MV-4-11 (cell line): Measurements from ENCODE around the gene GOLGA3.
"Not testable (repeated sequence)": the region's sequence is repeated elsewhere in the genome, so short reads cannot be mapped to it uniquely, and the experiment has no call there.

Experiments used
- DNase-seq: peaks from one replicate; lab custom pipeline; 2025; lab: John Stamatoyannopoulos, UW

GOLGA3 gene

GRCh38 chr12:132814232-132814631 lies 14.4 kb downstream of the GOLGA3 start:
- no peak for DNase-seq

DNA sequence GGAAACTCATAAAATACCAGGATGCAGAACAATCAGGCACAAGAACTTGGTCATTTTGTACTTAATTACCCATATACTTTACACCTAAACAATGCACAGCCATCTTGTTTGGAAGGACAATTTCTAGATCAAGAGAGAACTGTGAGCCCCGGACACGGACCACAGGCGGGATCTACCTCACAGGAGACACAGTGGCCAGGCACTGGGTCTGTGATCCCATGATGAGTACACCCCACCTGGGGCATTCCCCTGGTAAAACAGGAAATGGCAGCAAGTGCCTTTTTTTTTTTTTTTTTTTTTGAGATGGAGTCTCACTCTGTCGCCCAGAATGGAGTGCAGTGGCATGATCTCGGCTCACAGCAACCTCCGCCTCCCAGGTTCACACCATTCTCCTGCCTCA lies 15.2 kb downstream of the GOLGA3 start:
- DNase-seq = no peak

DNA sequence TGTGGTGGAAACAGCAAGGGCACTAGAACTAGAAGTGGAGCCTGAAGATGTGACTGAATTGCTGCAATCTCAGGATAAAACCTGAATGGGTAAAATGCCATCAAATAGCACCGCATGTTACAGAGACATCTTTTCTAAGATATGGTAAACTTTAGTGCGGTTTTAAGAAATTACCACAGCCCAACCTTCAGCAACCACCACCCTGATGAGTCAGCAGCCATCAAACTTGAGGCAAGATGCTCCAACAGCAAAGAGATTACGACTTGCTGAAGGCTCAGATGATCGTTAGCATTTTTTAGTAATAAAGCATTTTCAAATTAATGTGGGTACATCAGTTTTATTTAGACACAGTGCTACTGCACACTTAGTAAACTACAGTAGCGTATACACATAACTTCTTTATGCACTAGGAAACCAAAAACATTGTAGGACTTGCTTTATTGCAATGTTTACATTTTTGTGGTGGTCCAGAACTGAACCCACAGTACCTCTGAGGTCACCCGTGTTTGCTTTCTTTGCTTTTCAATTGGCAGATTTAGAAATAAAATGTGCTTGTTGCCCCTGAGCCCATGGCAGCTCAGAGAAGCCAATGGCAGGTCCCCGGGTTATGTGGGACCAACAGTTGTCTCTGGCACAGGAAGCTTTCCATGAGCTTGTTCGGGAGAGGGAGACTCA lies 15.9 kb downstream of the GOLGA3 start:
- DNase-seq = peak; percentile 75

GRCh38 chr12:132809391-132809790 lies 19.3 kb downstream of the GOLGA3 start:
- DNase-seq = not testable (repeated sequence)

GRCh38 chr12:132807295-132808092 lies 21.2 kb downstream of the GOLGA3 start:
- DNase-seq = no peak

DNA sequence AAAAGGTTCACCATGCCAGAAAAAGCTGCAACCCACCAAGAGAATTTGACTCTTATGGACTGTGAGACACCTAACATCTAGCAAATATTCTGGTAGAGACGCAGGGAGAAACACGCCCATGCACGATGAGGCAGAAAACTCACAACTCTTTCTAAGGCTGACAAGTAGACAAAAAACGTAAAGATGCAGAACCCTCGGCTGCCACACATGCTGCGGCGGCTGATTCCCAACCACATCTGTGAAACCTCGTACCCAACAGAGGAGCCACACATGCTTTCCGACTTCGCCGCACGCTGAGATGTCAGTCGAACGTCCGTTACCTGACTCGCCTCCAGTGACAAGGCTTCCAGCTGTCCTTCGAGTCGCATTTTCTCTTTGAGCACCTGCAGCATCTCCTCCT lies 21.8 kb downstream of the GOLGA3 start:
- no peak for DNase-seq

GRCh38 chr12:132804426-132804861 lies 24.2 kb downstream of the GOLGA3 start:
- no peak for DNase-seq

DNA sequence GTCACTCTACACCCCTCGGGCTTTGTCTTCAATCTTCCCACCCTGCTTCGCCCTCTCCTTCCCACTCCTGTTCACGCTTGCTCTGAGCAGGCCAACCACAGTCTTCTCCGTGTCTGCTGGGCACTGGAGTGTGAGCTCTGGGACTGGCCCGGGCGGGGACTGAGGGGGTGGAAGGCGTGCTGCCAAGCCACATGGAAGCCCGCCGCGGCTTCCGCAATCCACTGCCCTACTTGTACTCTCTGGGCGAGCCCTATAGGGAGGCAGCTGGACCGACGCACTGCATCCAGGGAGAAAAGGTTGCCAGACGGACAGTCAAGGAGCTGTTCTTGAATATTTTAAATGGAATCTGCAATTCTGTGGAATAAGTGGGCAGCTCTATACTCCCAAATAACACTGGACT lies 24.8 kb downstream of the GOLGA3 start:
- no peak for DNase-seq

GRCh38 chr12:132803125-132803524 lies 25.5 kb downstream of the GOLGA3 start:
- DNase-seq = no peak

GRCh38 chr12:132801741-132802140 lies 26.9 kb downstream of the GOLGA3 start:
- DNase-seq = no peak

GRCh38 chr12:132798836-132799235 lies 29.8 kb downstream of the GOLGA3 start:
- no peak for DNase-seq

GRCh38 chr12:132797820-132798570 lies 30.7 kb downstream of the GOLGA3 start:
- no peak for DNase-seq

- DNase-seq = no peak
Measured at GRCh38 chr12:132795847-132796246, 32.8 kb downstream of the GOLGA3 start.

DNA sequence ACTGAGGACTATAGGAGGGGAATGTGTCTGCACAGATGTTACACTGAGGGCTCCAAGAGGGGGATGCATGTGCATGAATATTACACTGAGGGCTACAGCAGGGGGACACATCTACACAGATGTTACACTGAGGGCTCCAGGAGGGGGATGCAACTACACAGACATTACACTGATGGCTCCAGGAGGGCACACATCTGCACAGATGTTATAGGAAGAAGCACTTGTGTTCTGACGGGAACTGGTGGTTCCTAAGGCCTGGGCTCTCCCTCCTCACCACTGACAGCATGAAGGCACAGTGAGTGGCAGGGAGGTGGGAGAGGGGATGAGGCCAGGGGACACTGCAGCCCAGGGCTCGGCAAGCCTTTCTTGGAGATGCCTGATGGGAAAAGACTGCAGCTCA lies 36.7 kb downstream of the GOLGA3 start:
- not testable (repeated sequence) for DNase-seq

- no peak for DNase-seq
Measured at GRCh38 chr12:132789099-132789471, 39.6 kb downstream of the GOLGA3 start.

DNA sequence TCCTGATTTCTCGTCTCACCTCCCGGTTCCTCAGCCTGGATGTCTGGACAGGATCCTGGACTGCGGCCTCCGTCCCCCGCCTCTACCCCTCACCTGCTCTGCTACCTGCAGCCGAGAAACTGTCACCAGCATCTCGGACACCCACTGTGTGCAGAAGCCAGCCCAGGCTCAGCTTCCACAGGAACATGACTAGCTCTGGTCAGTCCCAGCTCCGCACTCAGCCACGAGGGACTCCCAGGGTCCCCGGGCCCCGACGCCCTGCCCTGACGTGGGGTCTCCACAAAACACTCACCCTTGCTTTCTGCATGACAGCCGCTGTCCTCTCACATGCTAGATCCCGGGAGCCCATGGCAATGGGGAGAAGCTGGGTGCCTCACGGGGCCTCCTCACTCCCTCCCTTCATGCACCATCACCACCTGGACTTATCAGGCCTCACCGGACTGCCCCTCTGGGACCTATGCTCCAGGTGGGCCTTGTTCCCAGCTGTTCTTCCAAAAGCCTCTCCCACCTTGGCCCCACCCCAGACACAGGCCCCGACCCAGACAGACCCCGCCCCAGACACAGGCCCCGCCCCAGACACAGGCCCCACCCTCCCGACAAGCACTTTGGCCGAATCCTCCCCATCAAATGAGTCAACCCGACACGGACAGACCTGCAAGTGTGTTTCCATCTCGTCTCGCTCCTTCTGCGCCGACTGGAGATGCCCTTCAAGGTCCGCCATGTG lies 40.1 kb downstream of the GOLGA3 start:
- DNase-seq = no peak

- no peak for DNase-seq
Measured at GRCh38 chr12:132787877-132788276, 40.8 kb downstream of the GOLGA3 start.

DNA sequence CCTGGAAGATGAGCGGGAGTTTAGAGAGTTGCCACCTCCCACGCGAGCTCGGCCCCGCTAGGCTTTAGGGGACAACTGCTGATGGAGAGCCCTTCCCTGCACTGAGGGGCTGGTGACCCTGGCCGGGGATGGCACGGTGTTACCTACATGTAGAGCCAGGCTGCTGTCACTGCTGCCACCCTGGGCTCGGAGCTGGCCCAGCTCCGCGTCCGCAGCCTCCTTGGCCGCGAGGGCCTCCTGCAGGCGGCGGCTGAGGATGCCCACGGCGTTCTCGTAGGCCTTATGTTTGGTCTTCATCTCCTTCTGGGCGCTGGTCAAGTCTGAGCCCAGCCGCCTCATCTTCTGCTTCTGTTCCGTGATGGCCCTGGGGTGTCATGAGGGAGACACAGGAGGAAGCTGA lies 42.5 kb downstream of the GOLGA3 start:
- no peak for DNase-seq

- DNase-seq = no peak
Measured at GRCh38 chr12:132784580-132784979, 44.1 kb downstream of the GOLGA3 start.

- DNase-seq = no peak
Measured at GRCh38 chr12:132783917-132784531, 44.6 kb downstream of the GOLGA3 start.

DNA sequence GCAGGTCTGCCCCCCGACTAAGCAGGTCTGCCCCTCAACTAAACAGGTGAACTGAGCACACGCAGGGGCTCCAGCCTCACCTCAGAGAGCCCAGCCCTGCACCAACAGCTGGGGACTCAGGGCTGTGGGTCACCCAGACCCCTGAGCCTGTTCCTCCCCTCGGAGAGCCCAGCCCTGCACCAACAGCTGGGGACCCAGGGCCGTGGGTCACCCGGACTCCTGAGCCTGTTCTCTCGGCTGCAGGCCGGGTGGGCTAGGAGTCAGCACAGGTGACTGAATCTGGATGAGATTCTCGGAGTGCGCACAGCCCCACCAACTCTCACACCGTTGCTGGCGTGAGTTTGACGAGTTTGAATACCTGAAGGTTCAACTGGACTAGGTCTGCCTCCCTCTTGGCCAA lies 46.7 kb downstream of the GOLGA3 start:
- DNase-seq = no peak
